Trophoblast cell (in vitro differentiated cells and primary cell): ENCODE results near the gene IL3.

Experiments used
- DNase-seq, 2 donors: peaks; one replicate each; pipeline ENCODE4 v3.0.0-alpha.2; 2016
- H2AFZ ChIP-seq: 2 replicates; pipeline ENCODE4 v1.6.1; 2013; ENCODE audit warnings: low read length, moderate library complexity, mild to moderate bottlenecking; ENCODE audit not compliant: insufficient read depth, poor library complexity
- H2AK5ac ChIP-seq: 2 replicates; pipeline ENCODE4 v1.6.1; 2013; ENCODE audit warnings: mild to moderate bottlenecking, low read length
- H2BK120ac ChIP-seq: 2 replicates; pipeline ENCODE4 v1.6.1; 2013; ENCODE audit warnings: low read length, mild to moderate bottlenecking, moderate library complexity; ENCODE audit not compliant: insufficient read depth, poor library complexity
- H2BK12ac ChIP-seq: 2 replicates; pipeline ENCODE4 v1.6.1; 2013; ENCODE audit warnings: mild to moderate bottlenecking, low read length, moderate library complexity
- H2BK5ac ChIP-seq: 2 replicates; pipeline ENCODE4 v1.6.1; 2013; ENCODE audit warnings: low read length, low read depth, moderate library complexity, mild to moderate bottlenecking; ENCODE audit not compliant: poor library complexity
- H3K14ac ChIP-seq: 2 replicates; pipeline ENCODE4 v1.6.1; 2013; ENCODE audit warnings: mild to moderate bottlenecking, low read length
- H3K18ac ChIP-seq: 2 replicates; pipeline ENCODE4 v1.6.1; 2013; ENCODE audit warnings: mild to moderate bottlenecking, low read length
- H3K23ac ChIP-seq: 2 replicates; pipeline ENCODE4 v1.6.1; 2013; ENCODE audit warnings: low read length
- H3K27ac ChIP-seq: 2 replicates; pipeline ENCODE4 v1.5.1; 2013; ENCODE audit warnings: low read depth, mild to moderate bottlenecking, inconsistent platforms, low read length, moderate library complexity
- H3K27me3 ChIP-seq: 2 replicates; pipeline ENCODE4 v1.6.1; 2013; ENCODE audit warnings: inconsistent platforms, mild to moderate bottlenecking, low read length, moderate library complexity; ENCODE audit not compliant: insufficient read depth
- H3K36me3 ChIP-seq, 2 experiments: 1 replicate in 1 of 2; 2 replicates in 1 of 2; pipeline ENCODE4 v1.6.1; 2013; ENCODE audit warnings: low read length in 2 of 2, mild to moderate bottlenecking in 2 of 2, moderate library complexity in 1 of 2; ENCODE audit not compliant: insufficient read depth in 2 of 2, control insufficient read depth in 1 of 2
- H3K4ac ChIP-seq: 2 replicates; pipeline ENCODE4 v1.6.1; 2013; ENCODE audit warnings: low read depth, mild to moderate bottlenecking, low read length, moderate library complexity
- H3K4me1 ChIP-seq, 2 experiments: 1 replicate in 1 of 2; 2 replicates in 1 of 2; pipeline ENCODE4 v1.6.1; 2013; ENCODE audit warnings: low read length in 2 of 2, mild to moderate bottlenecking in 2 of 2, moderate library complexity in 1 of 2; ENCODE audit not compliant: insufficient read depth in 2 of 2, control insufficient read depth in 1 of 2
- H3K4me2 ChIP-seq: 2 replicates; pipeline ENCODE4 v1.6.1; 2013; ENCODE audit warnings: inconsistent platforms, mild to moderate bottlenecking, low read length, moderate library complexity
- H3K4me3 ChIP-seq: 2 replicates; pipeline ENCODE4 v1.5.1; 2013; ENCODE audit warnings: mild to moderate bottlenecking, low read depth, low read length, inconsistent platforms
- H3K79me1 ChIP-seq: one replicate; pipeline ENCODE4 v1.6.1; 2013; ENCODE audit warnings: low read length
- H3K79me2 ChIP-seq: 2 replicates; pipeline ENCODE4 v1.6.1; 2013; ENCODE audit warnings: low read length, mild to moderate bottlenecking; ENCODE audit not compliant: control insufficient read depth, insufficient read depth, poor library complexity
- H3K9ac ChIP-seq: 2 replicates; pipeline ENCODE4 v1.6.1; 2013; ENCODE audit warnings: mild to moderate bottlenecking, low read length
- H3K9me3 ChIP-seq: 2 replicates; pipeline ENCODE4 v1.6.1; 2013; ENCODE audit warnings: low read depth, mild to moderate bottlenecking, control low read depth, inconsistent platforms, low read length; ENCODE audit not compliant: insufficient read depth
- H4K12ac ChIP-seq: 2 replicates; pipeline ENCODE4 v1.6.1; 2013; ENCODE audit warnings: low read depth, mild to moderate bottlenecking, low read length, moderate library complexity
- H4K8ac ChIP-seq: 2 replicates; pipeline ENCODE4 v1.6.1; 2013; ENCODE audit warnings: low read depth, mild to moderate bottlenecking, low read length, moderate library complexity
- H4K91ac ChIP-seq: one replicate; pipeline ENCODE4 v1.6.1; 2013; ENCODE audit warnings: low read depth, mild to moderate bottlenecking, low read length, moderate library complexity
- WGBS: extraction: QIAGEN DNeasy Blood & Tissue Kit; methylation state at CpG from one replicate; pipeline ENCODE4 v1.1.7; 2013; ENCODE audit warnings: missing lambda C conversion rate; ENCODE audit not compliant: insufficient read length, insufficient coverage; ENCODE audit errors: extremely low coverage; 5-methylcytosine and 5-hydroxymethylcytosine counted together

IL3 gene

GRCh38 chr5:132085686-132086085 is 25.2 kb downstream of the IL3 start:
- Histone ChIP-seq H3K79me2 (no peaks in the 10 kb centered on the region), H3K9ac (no peak overlapping the region), H3K27ac (no peak overlapping the region), H3K9me3 (no peaks in the 10 kb centered on the region), H3K4me2 (no peak overlapping the region), H4K8ac (no peak overlapping the region), H3K27me3 (no peaks in the 10 kb centered on the region), H2AFZ (no peak overlapping the region), H3K4me3 (no peak overlapping the region), H2AK5ac (no peak overlapping the region), H4K91ac (no peak overlapping the region), H3K4ac (no peak overlapping the region), H3K23ac (no peak overlapping the region), H2BK120ac (no peak overlapping the region), H3K4me1 (no peaks in the 10 kb centered on the region), H3K18ac (no peak overlapping the region), H2BK5ac (no peak overlapping the region), H3K14ac (no peak overlapping the region), H3K36me3 (no peaks in the 10 kb centered on the region), H2BK12ac (no peak overlapping the region), H3K79me1 (no peaks in the 10 kb centered on the region), H4K12ac (no peak overlapping the region)
- no peak for DNase-seq
- no CpG with 5 or more reads among the region's 4 CpGs for WGBS

- Histone ChIP-seq H3K23ac (no peak overlapping the region), H3K27me3 (no peaks in the 10 kb centered on the region), H4K12ac (no peak overlapping the region), H2BK120ac (no peak overlapping the region), H3K18ac (no peak overlapping the region), H3K9me3 (no peaks in the 10 kb centered on the region), H3K36me3 (no peaks in the 10 kb centered on the region), H3K79me1 (no peaks in the 10 kb centered on the region), H3K4ac (no peak overlapping the region), H3K4me3 (no peak overlapping the region), H2AK5ac (no peak overlapping the region), H3K9ac (no peak overlapping the region), H3K27ac (no peak overlapping the region), H4K91ac (no peak overlapping the region), H3K79me2 (no peaks in the 10 kb centered on the region), H2AFZ (no peak overlapping the region), H3K4me1 (no peaks in the 10 kb centered on the region), H3K14ac (no peak overlapping the region), H4K8ac (no peak overlapping the region), H3K4me2 (no peak overlapping the region), H2BK12ac (no peak overlapping the region), H2BK5ac (no peak overlapping the region)
- WGBS = no CpG with 5 or more reads among the region's 2 CpGs
- no peak for DNase-seq
Observed at GRCh38 chr5:132086277-132086794, 25.9 kb downstream of the IL3 start.

GRCh38 chr5:132087176-132087575 is 26.7 kb downstream of the IL3 start:
- no peak overlapping the region for H2AFZ ChIP-seq
- H2AK5ac ChIP-seq = no peak overlapping the region
- H3K18ac ChIP-seq = no peak overlapping the region
- H3K27me3 ChIP-seq = no peaks in the 10 kb centered on the region
- H3K79me2 ChIP-seq = no peaks in the 10 kb centered on the region
- H3K36me3 ChIP-seq = no peaks in the 10 kb centered on the region
- no peak overlapping the region for H3K4me2 ChIP-seq
- no peak overlapping the region for H3K27ac ChIP-seq
- H4K91ac ChIP-seq = no peak overlapping the region
- no peak overlapping the region for H2BK120ac ChIP-seq
- no peak overlapping the region for H3K23ac ChIP-seq
- WGBS = no CpG with 5 or more reads among the region's 6 CpGs
- H3K9me3 ChIP-seq = no peaks in the 10 kb centered on the region
- no peak overlapping the region for H4K12ac ChIP-seq
- no peak overlapping the region for H4K8ac ChIP-seq
- no peak overlapping the region for H3K9ac ChIP-seq
- no peak overlapping the region for H2BK12ac ChIP-seq
- H3K4ac ChIP-seq = no peak overlapping the region
- no peak overlapping the region for H2BK5ac ChIP-seq
- no peak for DNase-seq
- H3K4me3 ChIP-seq = no peak overlapping the region
- H3K79me1 ChIP-seq = no peaks in the 10 kb centered on the region
- no peak overlapping the region for H3K14ac ChIP-seq
- H3K4me1 ChIP-seq = no peaks in the 10 kb centered on the region

DNA sequence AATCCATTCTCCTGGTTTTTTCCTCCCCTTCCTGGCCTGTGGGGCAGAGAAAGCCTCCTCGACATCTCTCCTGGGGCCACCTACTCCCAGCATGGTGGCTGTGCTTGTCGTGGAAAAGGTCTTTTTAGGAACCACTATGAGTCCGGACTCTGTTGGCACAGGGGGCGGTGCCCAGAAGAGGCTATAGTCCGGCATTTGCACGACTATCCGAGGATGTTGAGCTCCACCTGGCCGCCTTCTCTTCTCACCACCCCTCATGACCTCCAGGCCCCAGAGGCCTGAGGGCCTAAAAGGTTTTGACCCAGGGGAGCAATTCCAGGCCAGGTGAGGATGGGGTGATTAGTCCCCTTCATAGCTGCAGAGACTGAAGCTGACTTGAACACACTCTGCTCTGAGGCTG is 27.2 kb downstream of the IL3 start:
- no peak overlapping the region for H3K23ac ChIP-seq
- no peak overlapping the region for H2AFZ ChIP-seq
- no peaks in the 10 kb centered on the region for H3K27me3 ChIP-seq
- H3K4me1 ChIP-seq = no peaks in the 10 kb centered on the region
- no peaks in the 10 kb centered on the region for H3K9me3 ChIP-seq
- H4K91ac ChIP-seq = no peak overlapping the region
- H3K36me3 ChIP-seq = no peaks in the 10 kb centered on the region
- DNase-seq = no peak
- no peaks in the 10 kb centered on the region for H3K79me2 ChIP-seq
- no peak overlapping the region for H3K9ac ChIP-seq
- H2AK5ac ChIP-seq = no peak overlapping the region
- no peak overlapping the region for H2BK5ac ChIP-seq
- H3K27ac ChIP-seq = no peak overlapping the region
- no peak overlapping the region for H3K18ac ChIP-seq
- no peak overlapping the region for H4K8ac ChIP-seq
- no peaks in the 10 kb centered on the region for H3K79me1 ChIP-seq
- H2BK12ac ChIP-seq = no peak overlapping the region
- H3K14ac ChIP-seq = no peak overlapping the region
- no peak overlapping the region for H3K4ac ChIP-seq
- H2BK120ac ChIP-seq = no peak overlapping the region
- WGBS = no CpG with 5 or more reads among the region's 8 CpGs
- H3K4me3 ChIP-seq = no peak overlapping the region
- no peak overlapping the region for H4K12ac ChIP-seq
- no peak overlapping the region for H3K4me2 ChIP-seq
